GM21526 (cell line): Measurements from ENCODE around the gene HIGD1C.
"Not testable (repeated sequence)": the region's sequence is repeated elsewhere in the genome, so short reads cannot be mapped to it uniquely, and the experiment has no call there.

ENCODE experiments used
- ATAC-seq: cut with Tn5 transposase; IDR thresholded peaks from one replicate; pipeline ENCODE4 v1.9.1; 2021; ENCODE audit warnings: moderate library complexity; ENCODE audit not compliant: unreplicated experiment, low FRiP score

Gene HIGD1C

GRCh38 chr12:50933459-50934124 lies 18.8 kb upstream of the HIGD1C start:
- ATAC-seq, result no peak

- no peak for ATAC-seq
These were observed 17.9 kb upstream of the HIGD1C start for GRCh38 chr12:50934371-50934851.

GRCh38 chr12:50934981-50935807 lies 17.1 kb upstream of the HIGD1C start:
- no peak for ATAC-seq

GRCh38 chr12:50936821-50937530 lies 15.4 kb upstream of the HIGD1C start:
- ATAC-seq, result no peak

- ATAC-seq, result no peak
These were observed 14.7 kb upstream of the HIGD1C start for GRCh38 chr12:50937653-50938052.

- no peak for ATAC-seq
These were observed 4.3 kb upstream of the HIGD1C start for GRCh38 chr12:50947933-50948626.

- ATAC-seq, result no peak
These were observed 3.5 kb upstream of the HIGD1C start for GRCh38 chr12:50948798-50949197.

GRCh38 chr12:50949801-50950302 lies 2.5 kb upstream of the HIGD1C start:
- no peak for ATAC-seq

GRCh38 chr12:50951112-50951511 lies 1.2 kb upstream of the HIGD1C start:
- no peak for ATAC-seq

GRCh38 chr12:50953047-50953446 lies 703 bp downstream of the HIGD1C start:
- no peak for ATAC-seq

GRCh38 chr12:50954789-50955188 lies 2.4 kb downstream of the HIGD1C start:
- ATAC-seq, result not testable (repeated sequence)

- ATAC-seq, result no peak
These were observed 2.9 kb downstream of the HIGD1C start for GRCh38 chr12:50955288-50955687.

GRCh38 chr12:50955697-50956096 lies 3.4 kb downstream of the HIGD1C start:
- ATAC-seq, result no peak

- ATAC-seq, result no peak
These were observed 7.8 kb downstream of the HIGD1C start for GRCh38 chr12:50960130-50960529.

- ATAC-seq, result no peak
These were observed 9.4 kb downstream of the HIGD1C start for GRCh38 chr12:50961708-50962107.

GRCh38 chr12:50964432-50964831 lies 12.1 kb downstream of the HIGD1C start:
- ATAC-seq, result no peak

- ATAC-seq, result no peak
These were observed 19.6 kb downstream of the HIGD1C start for GRCh38 chr12:50971946-50972345.

GRCh38 chr12:50979369-50980052 lies 27.2 kb downstream of the HIGD1C start:
- ATAC-seq, result peak; percentile 56

GRCh38 chr12:50980545-50980944 lies 28.2 kb downstream of the HIGD1C start:
- no peak for ATAC-seq
